ENCODE measurements around the gene CELA1.

The CELA1 gene

DNA sequence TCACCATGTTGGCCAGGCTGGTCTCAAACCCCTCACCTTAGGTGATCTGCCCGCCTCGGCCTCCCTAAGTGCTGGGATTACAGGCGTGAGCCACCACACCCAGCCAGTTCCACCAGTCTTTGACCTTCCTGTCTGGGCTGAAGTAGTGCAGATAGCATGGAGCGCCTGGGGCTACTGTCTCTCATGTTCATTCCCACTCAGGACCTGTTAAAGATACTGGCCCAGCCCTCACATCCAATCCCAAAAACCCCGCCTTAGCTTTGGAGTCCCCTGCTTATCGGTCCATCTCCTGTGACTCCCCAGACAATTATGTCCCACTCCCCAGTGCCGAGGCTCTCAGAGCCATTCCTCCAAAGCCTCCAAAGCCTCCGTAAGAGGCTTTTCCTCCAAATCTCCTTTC lies 12.0 kb upstream of the CELA1 start:
- TF ChIP-seq FOXK2 (IDR thresholded peaks at IDR 0.05), result no peak
- TF ChIP-seq TARDBP (IDR thresholded peaks at IDR 0.05), result no peak
- no peak for TF ChIP-seq SP1 (IDR thresholded peaks at IDR 0.05)
- TF ChIP-seq, protein P1, sequence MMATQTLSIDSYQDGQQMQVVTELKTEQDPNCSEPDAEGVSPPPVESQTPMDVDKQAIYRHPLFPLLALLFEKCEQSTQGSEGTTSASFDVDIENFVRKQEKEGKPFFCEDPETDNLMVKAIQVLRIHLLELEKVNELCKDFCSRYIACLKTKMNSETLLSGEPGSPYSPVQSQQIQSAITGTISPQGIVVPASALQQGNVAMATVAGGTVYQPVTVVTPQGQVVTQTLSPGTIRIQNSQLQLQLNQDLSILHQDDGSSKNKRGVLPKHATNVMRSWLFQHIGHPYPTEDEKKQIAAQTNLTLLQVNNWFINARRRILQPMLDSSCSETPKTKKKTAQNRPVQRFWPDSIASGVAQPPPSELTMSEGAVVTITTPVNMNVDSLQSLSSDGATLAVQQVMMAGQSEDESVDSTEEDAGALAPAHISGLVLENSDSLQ (IDR thresholded peaks at IDR 0.05), result no peak
- no peak for TF ChIP-seq FOXA1 (IDR thresholded peaks at IDR 0.05)
- no peak for TF ChIP-seq SUZ12 (IDR thresholded peaks at IDR 0.05)
- no peak for TF ChIP-seq ARNT (IDR thresholded peaks at IDR 0.05)
- CTCF ChIA-PET, result no interaction called here
- POLR2A ChIA-PET, result no interaction called here
- DNase-seq (ENCODE audit: extremely low spot score), result no peak

DNA sequence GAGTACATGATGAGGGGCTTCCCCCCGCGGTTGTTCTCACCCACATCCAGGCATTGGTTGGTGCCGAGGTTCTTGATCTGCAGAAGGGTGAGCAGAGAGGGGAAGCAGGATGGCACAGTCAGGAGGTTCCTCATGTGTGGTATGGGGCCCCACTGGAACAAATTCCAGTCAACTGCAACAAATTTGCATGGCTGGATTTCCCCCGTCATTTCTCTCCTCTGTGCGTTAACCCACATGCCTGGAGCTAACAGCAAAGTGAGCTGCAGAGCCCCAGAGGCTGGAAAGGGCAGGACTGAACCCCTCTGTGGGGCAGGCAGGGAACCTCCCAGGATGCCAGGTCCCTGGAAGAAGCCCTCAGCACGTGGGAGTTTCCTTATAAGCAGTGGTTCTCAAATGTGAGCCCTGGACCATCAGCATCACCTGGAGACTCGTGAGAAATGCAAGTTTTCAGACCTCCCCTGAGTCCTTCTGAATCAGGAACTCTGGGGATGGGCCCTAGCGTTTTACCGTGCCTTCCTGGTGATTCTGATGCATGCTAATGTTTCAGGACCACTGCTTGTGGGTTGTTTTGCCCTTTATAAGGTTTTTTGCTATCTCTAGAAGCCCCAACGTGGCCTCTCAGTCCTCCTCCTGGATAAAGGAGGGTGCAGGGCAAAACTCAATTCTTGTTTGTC lies 11.0 kb upstream of the CELA1 start:
- POLR2A ChIA-PET, result no interaction called here
- CTCF ChIA-PET, result no interaction called here
- DNase-seq (ENCODE audit: extremely low spot score), result no peak
- TF ChIP-seq NFRKB (IDR thresholded peaks at IDR 0.05) (no peak), L3MBTL2 (conservative IDR thresholded peaks at IDR 0.05) (no peak), ARNT (IDR thresholded peaks at IDR 0.05) (no peak), BHLHE40 (IDR thresholded peaks at IDR 0.05; ENCODE audit: borderline replicate concordance) (no peak), LEF1 (IDR thresholded peaks at IDR 0.05; ENCODE audit: borderline replicate concordance) (no peak)
- TF ChIP-seq, protein P1 (IDR thresholded peaks at IDR 0.05), result no peak

DNA sequence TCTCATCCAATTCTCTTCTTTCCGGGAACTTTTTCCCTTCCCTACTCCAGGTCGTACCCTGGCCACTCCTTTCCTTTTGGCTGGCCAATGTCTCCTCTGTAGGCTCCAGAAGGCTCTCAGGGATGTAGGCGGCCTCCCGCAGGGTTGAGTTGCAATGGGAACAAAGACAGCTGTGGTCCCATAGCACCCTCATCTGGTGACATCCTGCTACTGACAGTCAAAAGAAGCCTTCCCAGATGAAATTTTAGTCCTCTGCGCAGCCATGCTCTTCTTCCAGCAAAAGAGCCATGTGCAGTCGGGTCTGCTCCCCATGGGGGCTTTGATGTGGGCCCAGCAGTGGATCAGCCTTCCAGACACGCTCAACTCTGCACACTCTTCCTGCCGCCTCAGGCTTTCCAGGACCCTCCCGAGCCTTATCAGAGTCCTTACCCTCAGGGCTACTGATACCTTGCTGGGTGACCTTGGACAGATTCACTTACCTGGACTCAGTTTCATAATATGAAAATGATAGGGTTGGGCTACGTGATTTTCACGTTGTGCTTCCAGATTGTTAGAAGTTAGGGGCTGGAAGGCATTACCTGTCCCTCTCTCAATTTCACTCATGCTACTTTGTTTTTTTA lies 5.5 kb upstream of the CELA1 start:
- POLR2A ChIA-PET, result interaction anchor here (1.5 kb wide), 1 partner anchor 303 kb away, joined by 4 read pairs; no protein-coding TSS in a partner anchor
- TF ChIP-seq SUZ12 (IDR thresholded peaks at IDR 0.05), result no peak
- TF ChIP-seq FOXK2 (IDR thresholded peaks at IDR 0.05), result no peak
- no peak for TF ChIP-seq LEF1 (IDR thresholded peaks at IDR 0.05; ENCODE audit: borderline replicate concordance)
- TF ChIP-seq ZNF384 (IDR thresholded peaks at IDR 0.05), result no peak
- no peak for TF ChIP-seq HDGF (IDR thresholded peaks at IDR 0.05; ENCODE audit: borderline replicate concordance)
- TF ChIP-seq FOXA1 (IDR thresholded peaks at IDR 0.05), result no peak
- TF ChIP-seq, protein P1 (IDR thresholded peaks at IDR 0.05), result peak; percentile 22; the same call in 1 of the 2 replicates
- TF ChIP-seq FOXM1 (IDR thresholded peaks at IDR 0.05; ENCODE audit: borderline replicate concordance), result no peak
- peak; percentile 71 for DNase-seq (ENCODE audit: extremely low spot score)
- CTCF ChIA-PET, result interaction anchor here (0.6 to 4.0 kb wide), 4 partner anchors 9 to 527 kb away, joined by 3 to 16 read pairs (median 4); no protein-coding TSS in a partner anchor

DNA sequence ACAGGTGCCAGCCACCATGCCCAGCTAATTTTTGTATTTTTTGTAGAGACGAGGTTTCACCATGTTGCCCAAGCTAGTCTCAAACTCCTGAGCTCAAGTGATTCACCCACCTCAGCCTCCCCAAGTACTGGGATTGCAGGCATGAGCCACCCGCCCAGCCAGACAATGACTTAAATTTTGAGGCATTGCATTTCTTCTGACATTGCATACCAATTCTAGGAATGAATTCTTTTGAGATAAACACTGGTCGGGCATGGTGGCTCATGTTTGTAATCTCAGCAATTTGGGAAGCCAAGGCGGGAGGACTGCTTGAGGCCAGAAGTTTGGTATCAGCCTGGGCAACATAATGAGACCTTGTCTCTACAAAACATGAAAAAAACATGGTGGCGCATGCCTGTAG lies 2.5 kb upstream of the CELA1 start:
- POLR2A ChIA-PET, result no interaction called here
- no peak for DNase-seq (ENCODE audit: extremely low spot score)
- CTCF ChIA-PET, result interaction anchor here (0.6 kb wide), 1 partner anchor 74 kb away, joined by 4 read pairs; no protein-coding TSS in a partner anchor
- TF ChIP-seq TARDBP (IDR thresholded peaks at IDR 0.05) (no peak), L3MBTL2 (conservative IDR thresholded peaks at IDR 0.05) (no peak), FOXM1 (IDR thresholded peaks at IDR 0.05; ENCODE audit: borderline replicate concordance) (no peak), BHLHE40 (IDR thresholded peaks at IDR 0.05; ENCODE audit: borderline replicate concordance) (no peak), SUZ12 (IDR thresholded peaks at IDR 0.05) (no peak), FOXA1 (IDR thresholded peaks at IDR 0.05) (no peak), LEF1 (IDR thresholded peaks at IDR 0.05; ENCODE audit: borderline replicate concordance) (no peak), HDGF (IDR thresholded peaks at IDR 0.05; ENCODE audit: borderline replicate concordance) (no peak), ARNT (IDR thresholded peaks at IDR 0.05) (no peak), ELF4 (IDR thresholded peaks at IDR 0.05) (no peak), FOXK2 (IDR thresholded peaks at IDR 0.05) (no peak), CTBP1 (IDR thresholded peaks at IDR 0.05; ENCODE audit: borderline replicate concordance) (no peak)

DNA sequence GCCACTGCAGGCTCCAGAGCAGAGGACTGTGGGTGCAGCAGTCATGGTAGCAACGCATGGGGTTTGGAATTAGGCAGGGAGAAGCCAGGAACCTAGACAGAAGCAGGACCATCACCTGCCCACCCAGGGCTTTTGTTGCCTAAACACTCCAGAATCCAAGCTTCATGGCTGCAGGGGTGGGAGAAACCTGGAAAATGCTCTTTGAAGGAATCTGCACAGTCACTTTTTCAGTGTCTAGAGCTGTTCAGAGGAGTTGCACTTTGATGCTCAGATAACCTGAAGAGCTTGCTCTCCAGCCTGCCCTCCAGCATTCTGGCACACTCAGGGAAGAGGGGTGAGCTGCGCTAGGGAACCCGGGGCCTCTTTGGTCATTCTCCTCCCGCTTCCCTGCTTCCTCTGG lies 1.6 kb upstream of the CELA1 start:
- ChIA-PET POLR2A (no interaction called here), CTCF (no interaction called here)
- DNase-seq (ENCODE audit: extremely low spot score), result no peak
- TF ChIP-seq TARDBP (IDR thresholded peaks at IDR 0.05), result no peak
- no peak for TF ChIP-seq SUZ12 (IDR thresholded peaks at IDR 0.05)
- TF ChIP-seq CTBP1 (IDR thresholded peaks at IDR 0.05; ENCODE audit: borderline replicate concordance), result no peak
- no peak for TF ChIP-seq FOXA1 (IDR thresholded peaks at IDR 0.05)
- TF ChIP-seq L3MBTL2 (conservative IDR thresholded peaks at IDR 0.05), result no peak
- no peak for TF ChIP-seq BHLHE40 (IDR thresholded peaks at IDR 0.05; ENCODE audit: borderline replicate concordance)
- no peak for TF ChIP-seq FOXK2 (IDR thresholded peaks at IDR 0.05)
- no peak for TF ChIP-seq ARNT (IDR thresholded peaks at IDR 0.05)
- TF ChIP-seq LEF1 (IDR thresholded peaks at IDR 0.05; ENCODE audit: borderline replicate concordance), result no peak
- no peak for TF ChIP-seq HDGF (IDR thresholded peaks at IDR 0.05; ENCODE audit: borderline replicate concordance)
- no peak for TF ChIP-seq FOXM1 (IDR thresholded peaks at IDR 0.05; ENCODE audit: borderline replicate concordance)
- TF ChIP-seq, protein P1 (IDR thresholded peaks at IDR 0.05), result no peak
- TF ChIP-seq ZNF384 (IDR thresholded peaks at IDR 0.05), result no peak
- TF ChIP-seq SP1 (IDR thresholded peaks at IDR 0.05), result no peak
- no peak for TF ChIP-seq ELF4 (IDR thresholded peaks at IDR 0.05)
- no peak for TF ChIP-seq NFRKB (IDR thresholded peaks at IDR 0.05)

All from HEK293T (cell line).